Mesothelial cell of epicardium (in vitro differentiated cells): ENCODE results near the gene KRTAP4-3. TPM values are rescaled to one million over a fixed set of nuclear protein-coding genes. Genes with fewer than 3 reads are reported as not detected.

Experiments used
- DNase-seq, 2 experiments: peaks; one replicate each; pipeline ENCODE4 v3.0.0; 2021; ENCODE audit warnings: low spot score in 2 of 2; ENCODE audit not compliant: unreplicated experiment in 2 of 2
- H3K27ac Mint-ChIP-seq: 2 replicates; pipeline ENCODE4 v1.8.0; 2021; ENCODE audit warnings: mixed read lengths
- H3K27me3 Mint-ChIP-seq: 2 replicates; pipeline ENCODE4 v1.8.0; 2021; ENCODE audit warnings: low read depth, mixed read lengths
- H3K36me3 Mint-ChIP-seq: 2 replicates; pipeline ENCODE4 v1.8.0; 2021; ENCODE audit warnings: mixed read lengths
- H3K4me1 Mint-ChIP-seq: 2 replicates; pipeline ENCODE4 v1.8.0; 2021; ENCODE audit warnings: mixed read lengths
- H3K4me3 Mint-ChIP-seq: 2 replicates; pipeline ENCODE4 v1.8.0; 2021; ENCODE audit warnings: mild to moderate bottlenecking, moderate library complexity, mixed read lengths
- H3K9me3 Mint-ChIP-seq: 2 replicates; pipeline ENCODE4 v1.8.0; 2021; ENCODE audit warnings: mixed read lengths
- total RNA-seq: library from RNA; stranded (reverse); gene quantifications from 3 replicates; pipeline ENCODE4 v1.2.1, GENCODE V29; 2021
- TF ChIP-seq, protein P1 (sequence below): fragments of 200-600 bp; sonication (generic); IDR thresholded peaks from one replicate; pipeline ENCODE4 v1.5.0; 2021; ENCODE audit warnings: antibody characterized with exemption; ENCODE audit not compliant: unreplicated experiment

Gene KRTAP4-3
- not detected in 3 replicates for total RNA-seq

DNA sequence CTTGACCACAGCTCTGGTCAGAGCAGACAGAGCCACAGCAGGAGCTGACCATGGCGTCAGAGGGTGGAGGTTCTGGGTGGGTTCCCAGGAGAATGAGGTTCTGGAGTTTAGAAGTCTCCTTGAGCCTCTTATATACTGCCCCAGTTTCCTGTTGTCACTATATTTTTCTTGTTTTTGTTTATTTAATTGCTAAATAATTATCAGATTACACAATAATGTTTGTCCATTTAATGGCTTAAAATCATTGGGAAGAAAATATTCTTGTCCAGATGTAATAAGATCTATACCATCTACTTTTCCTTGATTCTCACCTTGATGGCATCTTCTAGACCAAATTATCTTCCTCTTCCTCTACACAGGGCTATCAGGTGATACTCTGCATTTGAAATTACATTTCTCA, at the start of gene KRTAP4-3:
Gene KRTAP4-3, minus strand, starts transcription at position 101 of the 400 bp plus-strand sequence. Its CDS starts 49 bp downstream, at position 52.
- Mint-ChIP-seq H3K36me3 (no peaks in the 10 kb centered on the region), H3K27ac (no peak within 1 kb of the TSS), H3K4me3 (no peak within 1 kb of the TSS), H3K9me3 (no peaks in the 10 kb centered on the region), H3K27me3 (peaks cover 5% of the 10 kb centered on the region), H3K4me1 (no peaks in the 10 kb centered on the region)
- TF ChIP-seq, protein P1, sequence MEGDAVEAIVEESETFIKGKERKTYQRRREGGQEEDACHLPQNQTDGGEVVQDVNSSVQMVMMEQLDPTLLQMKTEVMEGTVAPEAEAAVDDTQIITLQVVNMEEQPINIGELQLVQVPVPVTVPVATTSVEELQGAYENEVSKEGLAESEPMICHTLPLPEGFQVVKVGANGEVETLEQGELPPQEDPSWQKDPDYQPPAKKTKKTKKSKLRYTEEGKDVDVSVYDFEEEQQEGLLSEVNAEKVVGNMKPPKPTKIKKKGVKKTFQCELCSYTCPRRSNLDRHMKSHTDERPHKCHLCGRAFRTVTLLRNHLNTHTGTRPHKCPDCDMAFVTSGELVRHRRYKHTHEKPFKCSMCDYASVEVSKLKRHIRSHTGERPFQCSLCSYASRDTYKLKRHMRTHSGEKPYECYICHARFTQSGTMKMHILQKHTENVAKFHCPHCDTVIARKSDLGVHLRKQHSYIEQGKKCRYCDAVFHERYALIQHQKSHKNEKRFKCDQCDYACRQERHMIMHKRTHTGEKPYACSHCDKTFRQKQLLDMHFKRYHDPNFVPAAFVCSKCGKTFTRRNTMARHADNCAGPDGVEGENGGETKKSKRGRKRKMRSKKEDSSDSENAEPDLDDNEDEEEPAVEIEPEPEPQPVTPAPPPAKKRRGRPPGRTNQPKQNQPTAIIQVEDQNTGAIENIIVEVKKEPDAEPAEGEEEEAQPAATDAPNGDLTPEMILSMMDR: no peak
- DNase-seq: no peak

DNA sequence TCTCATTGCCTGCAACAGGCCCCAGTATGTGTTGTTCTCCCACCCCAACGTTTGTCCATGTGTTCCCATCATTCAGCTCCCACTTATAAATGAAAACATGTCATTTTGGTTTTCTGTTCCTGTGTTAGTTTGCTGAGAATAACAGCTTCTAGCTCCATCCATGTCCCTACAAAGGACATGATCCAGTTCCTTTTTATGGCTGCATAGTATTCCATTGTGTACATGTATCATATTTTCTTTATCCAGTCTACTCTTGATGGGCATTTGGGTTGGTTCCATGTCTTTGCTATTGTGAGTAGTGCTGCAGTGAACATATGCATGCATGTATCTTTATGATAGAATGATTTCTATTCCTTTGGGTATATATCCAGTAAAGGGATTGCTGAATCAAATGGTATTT, 47.7 kb upstream of the KRTAP4-3 start:
- Mint-ChIP-seq H3K9me3 (peaks cover 11% of the 10 kb centered on the region), H3K4me3 (no peak overlapping the region), H3K27me3 (peaks cover 3% of the 10 kb centered on the region), H3K4me1 (no peaks in the 10 kb centered on the region), H3K36me3 (peaks cover 6% of the 10 kb centered on the region), H3K27ac (no peak overlapping the region)
- no peak for DNase-seq
- TF ChIP-seq, protein P1: no peak

DNA sequence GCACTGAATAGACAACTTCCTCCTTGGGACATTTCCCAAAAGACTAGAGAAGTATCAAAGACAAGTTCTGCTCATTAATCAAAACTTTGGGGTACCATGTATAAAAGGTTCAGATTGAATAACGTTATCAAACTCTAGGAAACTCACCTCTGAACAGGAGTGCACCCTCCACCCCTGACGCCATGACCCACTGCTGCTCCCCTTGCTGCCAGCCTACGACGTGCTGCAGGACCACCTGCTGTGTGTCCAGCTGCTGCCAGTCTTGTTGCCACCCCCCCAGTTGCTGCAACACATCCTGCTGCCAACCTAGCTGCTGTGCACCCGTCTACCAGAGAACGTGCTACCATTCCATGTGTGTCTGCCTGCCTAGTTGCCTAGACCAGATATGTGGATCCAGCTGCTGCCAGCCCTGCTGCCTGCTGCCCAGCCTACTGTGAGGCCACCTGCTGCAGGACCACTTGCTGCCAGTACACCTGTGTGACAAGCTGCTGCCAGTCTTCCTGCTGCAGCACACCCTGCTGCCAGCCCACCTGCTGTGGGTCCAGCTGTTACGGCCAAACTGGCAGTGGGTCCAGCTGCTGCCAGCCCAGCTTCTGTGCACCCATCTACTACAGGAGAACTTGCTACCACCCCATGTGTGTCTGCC, 44.6 kb upstream of the KRTAP4-3 start:
- H3K36me3 Mint-ChIP-seq: no peaks in the 10 kb centered on the region

DNA sequence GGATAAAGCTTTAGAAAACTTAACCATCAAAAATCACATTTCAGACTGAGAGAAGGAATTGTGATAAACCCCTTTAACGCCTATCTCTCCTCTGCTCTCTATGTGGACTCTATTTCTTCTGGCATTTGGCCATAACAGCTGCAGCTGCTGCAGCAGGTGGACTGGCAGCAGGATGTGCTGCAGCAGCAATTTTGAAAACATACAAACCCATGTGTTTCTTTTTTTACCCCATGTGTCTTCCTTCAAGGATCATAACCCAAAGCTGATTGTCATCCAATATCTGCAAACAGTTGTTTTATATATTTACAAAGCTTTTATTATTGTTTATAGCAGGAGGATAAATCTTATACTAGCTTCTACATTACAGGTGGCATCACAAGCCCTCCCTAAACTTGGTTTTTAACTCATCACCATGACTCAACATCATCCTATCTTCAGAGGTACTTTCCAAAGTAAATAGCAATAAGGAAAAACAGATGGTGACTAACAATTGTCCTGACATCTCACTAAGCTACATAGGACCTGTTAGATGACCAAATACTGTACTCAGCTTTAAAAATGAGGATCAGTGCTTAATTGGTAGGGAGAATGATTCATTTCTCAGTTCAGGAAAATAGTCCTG, 43.9 kb upstream of the KRTAP4-3 start:
- Mint-ChIP-seq H3K36me3 (no peaks in the 10 kb centered on the region), H3K4me3 (no peak overlapping the region), H3K27me3 (no peaks in the 10 kb centered on the region), H3K4me1 (no peaks in the 10 kb centered on the region), H3K27ac (no peak overlapping the region), H3K9me3 (peaks cover 23% of the 10 kb centered on the region)
- DNase-seq: no peak
- TF ChIP-seq, protein P1: no peak

More for the DNA sequence above, 44.6 kb upstream of the KRTAP4-3 start:
- DNase-seq: no peak
- no peaks in the 10 kb centered on the region for H3K27me3 Mint-ChIP-seq
- H3K4me1 Mint-ChIP-seq: no peaks in the 10 kb centered on the region
- TF ChIP-seq, protein P1: no peak
- H3K9me3 Mint-ChIP-seq: peaks cover 19% of the 10 kb centered on the region
- H3K4me3 Mint-ChIP-seq: no peak overlapping the region
- H3K27ac Mint-ChIP-seq: no peak overlapping the region

DNA sequence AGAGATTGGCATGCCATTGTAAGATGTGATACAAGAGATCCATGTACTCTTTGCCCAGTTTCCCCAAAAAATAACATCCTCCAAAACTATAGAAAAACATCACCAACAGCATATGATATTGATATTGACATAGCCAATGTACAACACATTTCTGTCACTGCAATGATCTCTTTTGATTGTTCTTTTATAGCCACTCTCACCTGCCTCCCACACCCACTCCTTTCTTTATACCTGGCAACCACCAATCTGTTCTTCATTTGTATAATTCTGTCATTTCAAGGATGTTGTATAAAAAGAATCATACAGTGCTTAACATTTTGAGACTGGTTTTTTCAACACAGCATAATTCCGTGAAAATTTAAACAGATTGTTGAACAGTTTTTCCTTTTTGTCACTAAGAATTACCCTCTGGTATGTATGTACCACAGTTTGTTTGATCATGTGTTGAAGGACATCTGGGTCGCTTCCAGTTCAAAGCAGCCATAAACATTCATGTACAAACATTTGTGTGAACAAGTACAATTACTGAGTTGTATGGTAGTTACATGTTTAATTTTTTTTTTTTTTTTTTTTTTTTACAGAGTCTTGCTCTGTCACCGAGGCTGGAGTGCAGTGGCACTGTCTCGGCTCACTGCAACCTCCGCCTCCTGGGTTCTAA, 31.5 kb upstream of the KRTAP4-3 start:
- DNase-seq: no peak
- Mint-ChIP-seq H3K27ac (no peak overlapping the region), H3K36me3 (peaks cover 4% of the 10 kb centered on the region), H3K27me3 (peaks cover 2% of the 10 kb centered on the region), H3K4me3 (no peak overlapping the region), H3K4me1 (no peaks in the 10 kb centered on the region), H3K9me3 (peaks cover 11% of the 10 kb centered on the region)
- TF ChIP-seq, protein P1: no peak
